Activated CD4-positive, alpha-beta T cell treated with anti-CD3 and anti-CD28 coated beads, Interleukin-2, amount 50 U/mL, for 48 hours (primary cell): ENCODE data around the gene FSD1L.
"Not testable (repeated sequence)": the region's sequence is repeated elsewhere in the genome, so short reads cannot be mapped to it uniquely, and the experiment has no call there.

Experiments
- DNase-seq, 2 experiments: peaks; one replicate each; pipeline ENCODE4 v3.0.0-alpha.2; 2020

Gene FSD1L

GRCh38 chr9:105579952-105580351 is 132.1 kb downstream of the FSD1L start:
- DNase-seq: not testable (repeated sequence)

- DNase-seq: not testable (repeated sequence)
Observed at GRCh38 chr9:105581550-105581949, 133.7 kb downstream of the FSD1L start.

GRCh38 chr9:105593145-105593544 is 145.3 kb downstream of the FSD1L start:
- no peak for DNase-seq
